Measurements from ENCODE around the gene TCF20. TPM values are rescaled to one million over a fixed set of nuclear protein-coding genes. Genes with fewer than 3 reads are reported as not detected.
A peak's percentile ranks its signal among the peaks of the same experiment; 100 is the strongest.

TCF20 gene
- total and polyA plus RNA-seq, 4 experiments from 2014 or later, result 0.72 to 93.4 (median 46.8) TPM

DNA sequence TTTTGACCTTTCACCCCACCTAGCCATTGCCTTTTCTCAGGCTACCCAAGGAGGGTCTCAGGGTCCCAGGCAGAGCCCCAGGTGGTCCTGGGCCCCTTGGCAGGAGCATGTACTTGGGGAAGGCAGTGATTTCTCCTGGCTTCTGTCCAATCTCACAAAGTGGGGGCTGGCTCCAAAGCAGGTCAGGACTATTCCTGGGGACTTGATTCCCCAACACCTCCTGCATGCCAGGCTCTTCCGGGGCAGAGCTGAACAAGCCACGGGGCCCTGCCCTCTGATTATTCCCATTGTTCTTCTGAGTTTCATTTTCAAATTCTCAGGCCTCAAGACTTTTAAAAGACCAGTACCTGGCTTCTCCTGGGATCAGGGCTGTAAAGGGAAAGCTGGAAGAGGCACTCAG lies 1.5 kb upstream of the TCF20 start:
- Histone ChIP-seq H3K27ac (ENCODE audit: low read depth, low read length) (no peak overlapping the region), H3K4me3 (ENCODE audit: low read length in 2 of 2) (no peak overlapping the region), H3K9me3 (ENCODE audit: control insufficient read depth in 1 of 2, low read length in 2 of 2) (no peaks in the 10 kb centered on the region), H3K4me1 (ENCODE audit: insufficient read depth, low read length) (peaks cover 30% of the 10 kb centered on the region), H3K27me3 (ENCODE audit: insufficient read depth, low read length) (no peaks in the 10 kb centered on the region), H3K36me3 (ENCODE audit: insufficient read depth, low read length) (no peaks in the 10 kb centered on the region)
- POLR2A ChIA-PET (ENCODE audit: partially characterized antibody), result interaction anchor here (0.8 kb wide), 1 partner anchor 12 kb away, joined by 3 read pairs; no protein-coding TSS in a partner anchor
- no peak for DNase-seq
- CTCF ChIA-PET (ENCODE audit: partially characterized antibody), result interaction anchor here (1.4 kb wide), 1 partner anchor 10 kb away, joined by 3 read pairs; no protein-coding TSS in a partner anchor
- peaks cover 18 to 30% (median 22%) of the 10 kb centered on the region in 4 donors for H3K4me1 Mint-ChIP-seq
- H3K9me3 Mint-ChIP-seq, result no peaks in the 10 kb centered on the region
- peaks cover 0 to 14% of the 10 kb centered on the region in 2 donors for H3K36me3 Mint-ChIP-seq
- H3K27me3 Mint-ChIP-seq, result no peaks in the 10 kb centered on the region
- peak overlapping the region in 6 of 8 donors; percentile 26 to 80 (median 60) for H3K4me3 Mint-ChIP-seq
- intact Hi-C loops (cut with micrococcal nuclease), result no loop called here
- peak overlapping the region in 4 of 7 donors; percentile 36 to 70 (median 58) for H3K27ac Mint-ChIP-seq

DNA sequence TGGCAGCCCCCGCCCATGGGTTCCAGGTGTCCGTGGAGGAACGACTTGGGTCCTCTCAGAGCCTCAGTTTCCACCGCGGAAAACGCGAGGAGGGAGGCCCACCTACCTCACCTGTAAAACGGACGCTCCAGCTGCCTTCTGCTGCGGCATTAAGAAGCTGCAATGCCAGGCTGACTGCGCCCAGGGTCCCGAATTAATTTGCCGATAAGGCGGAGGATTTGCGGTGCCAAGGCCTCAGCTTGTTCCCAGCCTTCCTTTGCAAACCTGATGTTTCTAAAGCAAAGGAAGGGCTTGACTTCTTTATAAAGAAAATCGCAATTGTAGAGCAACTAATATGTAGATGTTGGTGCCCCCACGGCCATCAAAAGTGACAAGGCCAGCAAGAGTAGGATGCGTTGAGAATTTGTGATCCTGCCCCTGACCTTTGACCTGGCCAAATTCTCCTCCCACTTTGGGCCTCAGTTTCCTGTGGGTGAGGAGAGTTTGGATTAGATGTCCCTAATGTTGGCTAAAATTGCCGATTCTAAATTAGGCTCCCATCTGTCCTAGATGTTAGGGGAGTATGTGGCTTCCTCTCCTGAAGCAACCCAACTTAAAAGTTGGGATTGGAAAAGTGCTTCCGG lies 849 bp upstream of the TCF20 start:
- Histone ChIP-seq H3K27ac (ENCODE audit: low read depth, low read length) (no peak overlapping the region), H3K9me3 (ENCODE audit: control insufficient read depth in 1 of 2, low read length in 2 of 2) (no peaks in the 10 kb centered on the region), H3K4me1 (ENCODE audit: insufficient read depth, low read length) (peaks cover 36% of the 10 kb centered on the region), H3K4me3 (ENCODE audit: low read length in 2 of 2) (peak overlapping the region in 1 of 2 donors; percentile 19), H3K27me3 (ENCODE audit: insufficient read depth, low read length) (no peaks in the 10 kb centered on the region), H3K36me3 (ENCODE audit: insufficient read depth, low read length) (no peaks in the 10 kb centered on the region)
- peaks cover 0 to 16% of the 10 kb centered on the region in 2 donors for H3K36me3 Mint-ChIP-seq
- H3K4me1 Mint-ChIP-seq, result peaks cover 18 to 34% (median 24%) of the 10 kb centered on the region in 4 donors
- intact Hi-C loops (cut with micrococcal nuclease), result no loop called here
- no peak for DNase-seq
- H3K27ac Mint-ChIP-seq, result peak overlapping the region; percentile 70 to 88 (median 82)
- CTCF ChIA-PET (ENCODE audit: partially characterized antibody), result no interaction called here
- no peaks in the 10 kb centered on the region for H3K9me3 Mint-ChIP-seq
- peak overlapping the region; percentile 69 to 86 (median 80) for H3K4me3 Mint-ChIP-seq
- no peaks in the 10 kb centered on the region for H3K27me3 Mint-ChIP-seq
- POLR2A ChIA-PET (ENCODE audit: partially characterized antibody), result interaction anchor here (1.0 to 1.7 kb wide), 3 partner anchors 32 to 192 kb away, joined by 3 to 5 read pairs (median 4); partner anchors contain the start of gene SMDT1

DNA sequence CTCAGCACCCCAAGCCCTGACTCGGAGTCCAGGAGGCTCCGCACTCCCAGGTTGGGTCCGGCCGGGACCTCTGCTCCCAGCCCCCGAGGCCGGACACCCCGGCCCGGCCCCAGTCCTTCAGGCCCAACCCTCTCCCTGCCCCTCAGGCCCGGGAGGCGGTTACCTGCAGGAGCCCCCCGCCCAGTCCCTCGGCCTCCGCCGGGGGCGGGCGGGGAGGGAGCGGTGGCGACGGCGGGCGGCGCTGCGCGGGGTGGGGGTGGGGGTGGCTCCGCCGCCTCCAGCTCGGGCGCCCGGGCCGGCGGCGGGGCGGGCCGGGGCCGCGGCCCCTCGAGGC lies 310 bp downstream of the TCF20 start:
- Histone ChIP-seq H3K27me3 (ENCODE audit: insufficient read depth, low read length) (no peaks in the 10 kb centered on the region), H3K9me3 (ENCODE audit: control insufficient read depth in 1 of 2, low read length in 2 of 2) (no peaks in the 10 kb centered on the region), H3K4me3 (ENCODE audit: low read length in 2 of 2) (peak overlapping the region; percentile 26 to 80), H3K36me3 (ENCODE audit: insufficient read depth, low read length) (no peaks in the 10 kb centered on the region), H3K27ac (ENCODE audit: low read depth, low read length) (peak overlapping the region; percentile 91), H3K4me1 (ENCODE audit: insufficient read depth, low read length) (peaks cover 48% of the 10 kb centered on the region)
- peak in 2 of 5 donors; percentile 40 to 48 for DNase-seq
- Mint-ChIP-seq H3K4me1 (peaks cover 28 to 46% (median 35%) of the 10 kb centered on the region in 4 donors), H3K27me3 (no peaks in the 10 kb centered on the region), H3K4me3 (peak overlapping the region; percentile 65 to 95 (median 75)), H3K27ac (peak overlapping the region in 5 of 7 donors; percentile 29 to 87 (median 37)), H3K9me3 (no peaks in the 10 kb centered on the region), H3K36me3 (peaks cover 0 to 20% of the 10 kb centered on the region in 2 donors)
- ChIA-PET CTCF (ENCODE audit: partially characterized antibody) (no interaction called here), POLR2A (ENCODE audit: partially characterized antibody) (interaction anchor here (1.0 to 1.7 kb wide), 3 partner anchors 33 to 191 kb away, joined by 3 to 5 read pairs (median 4); partner anchors contain the start of gene SMDT1)
- intact Hi-C loops (cut with micrococcal nuclease), result loop anchor here (1.0 kb wide), 1 partner anchor 99 kb away; no protein-coding TSS in a partner anchor

- POLR2A ChIA-PET (ENCODE audit: partially characterized antibody), result interaction anchor here (0.9 to 1.7 kb wide), 4 partner anchors 68 to 190 kb away, joined by 3 to 6 read pairs (median 4); partner anchors contain the start of genes NDUFA6 and SMDT1
- Histone ChIP-seq H3K4me3 (ENCODE audit: low read length in 2 of 2) (peak overlapping the region; percentile 26 to 80), H3K36me3 (ENCODE audit: insufficient read depth, low read length) (no peaks in the 10 kb centered on the region), H3K27ac (ENCODE audit: low read depth, low read length) (peak overlapping the region; percentile 91), H3K9me3 (ENCODE audit: control insufficient read depth in 1 of 2, low read length in 2 of 2) (no peaks in the 10 kb centered on the region), H3K27me3 (ENCODE audit: insufficient read depth, low read length) (no peaks in the 10 kb centered on the region), H3K4me1 (ENCODE audit: insufficient read depth, low read length) (peaks cover 53% of the 10 kb centered on the region)
- no peaks in the 10 kb centered on the region for H3K27me3 Mint-ChIP-seq
- H3K27ac Mint-ChIP-seq, result peak overlapping the region; percentile 87 to 95 (median 90)
- H3K36me3 Mint-ChIP-seq, result peaks cover 0 to 20% of the 10 kb centered on the region in 2 donors
- H3K4me3 Mint-ChIP-seq, result peak overlapping the region; percentile 88 to 95 (median 93)
- CTCF ChIA-PET (ENCODE audit: partially characterized antibody), result interaction anchor here (1.1 to 1.2 kb wide), 2 partner anchors 8 to 179 kb away, joined by 3 to 4 read pairs; partner anchors contain the start of gene NDUFA6
- peaks cover 33 to 51% (median 40%) of the 10 kb centered on the region in 4 donors for H3K4me1 Mint-ChIP-seq
- H3K9me3 Mint-ChIP-seq, result no peaks in the 10 kb centered on the region
- peak; percentile 65 to 83 (median 68) for DNase-seq
- intact Hi-C loops (cut with micrococcal nuclease), result loop anchor here (1.0 to 5.0 kb wide), 5 partner anchors 33 to 179 kb away; partner anchors contain the start of gene NDUFA6
These were observed 849 bp downstream of the TCF20 start for GRCh38 chr22:42269432-42270175.

GRCh38 chr22:42268852-42269410 lies 1.5 kb downstream of the TCF20 start:
- intact Hi-C loops (cut with micrococcal nuclease), result loop anchor here (1.0 to 5.0 kb wide), 4 partner anchors 33 to 178 kb away; partner anchors contain the start of gene NDUFA6
- H3K9me3 Mint-ChIP-seq, result no peaks in the 10 kb centered on the region
- H3K27me3 Mint-ChIP-seq, result no peaks in the 10 kb centered on the region
- Histone ChIP-seq H3K27ac (ENCODE audit: low read depth, low read length) (peak overlapping the region; percentile 91), H3K36me3 (ENCODE audit: insufficient read depth, low read length) (no peaks in the 10 kb centered on the region), H3K9me3 (ENCODE audit: control insufficient read depth in 1 of 2, low read length in 2 of 2) (no peaks in the 10 kb centered on the region), H3K4me3 (ENCODE audit: low read length in 2 of 2) (peak overlapping the region; percentile 26 to 80), H3K27me3 (ENCODE audit: insufficient read depth, low read length) (no peaks in the 10 kb centered on the region), H3K4me1 (ENCODE audit: insufficient read depth, low read length) (peaks cover 57% of the 10 kb centered on the region)
- CTCF ChIA-PET (ENCODE audit: partially characterized antibody), result interaction anchor here (1.1 to 1.2 kb wide), 2 partner anchors 9 to 178 kb away, joined by 3 to 4 read pairs; partner anchors contain the start of gene NDUFA6
- peaks cover 0 to 20% of the 10 kb centered on the region in 2 donors for H3K36me3 Mint-ChIP-seq
- H3K4me1 Mint-ChIP-seq, result peaks cover 39 to 58% (median 46%) of the 10 kb centered on the region in 4 donors
- DNase-seq, result no peak
- peak overlapping the region; percentile 88 to 95 (median 93) for H3K4me3 Mint-ChIP-seq
- POLR2A ChIA-PET (ENCODE audit: partially characterized antibody), result interaction anchor here (0.7 to 1.1 kb wide), 5 partner anchors 67 to 178 kb away, joined by 3 to 6 read pairs (median 3); partner anchors contain the start of gene NDUFA6
- H3K27ac Mint-ChIP-seq, result peak overlapping the region; percentile 87 to 95 (median 90)

DNA sequence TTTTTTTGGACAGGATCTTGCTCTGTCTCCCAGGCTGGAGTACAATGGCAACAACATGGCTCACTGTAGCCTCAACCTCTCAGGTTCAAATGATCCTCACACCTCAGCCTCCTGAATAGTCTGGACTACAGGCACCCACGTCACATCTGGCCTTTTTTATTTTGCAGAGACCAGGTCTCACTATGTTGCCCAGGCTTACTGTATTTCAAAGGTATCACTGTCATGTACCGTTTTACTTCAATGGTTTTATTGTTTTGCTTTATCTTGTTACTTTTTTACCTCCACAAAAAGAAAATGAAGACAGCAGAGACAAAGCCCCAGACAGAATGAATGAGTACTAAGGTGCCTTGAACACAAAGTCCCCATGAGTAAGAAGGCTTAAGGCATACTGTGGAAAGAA lies 5.1 kb downstream of the TCF20 start:
- DNase-seq, result no peak
- intact Hi-C loops (cut with micrococcal nuclease), result loop anchor here (5.0 kb wide), 1 partner anchor 37 kb away; no protein-coding TSS in a partner anchor
- Histone ChIP-seq H3K36me3 (ENCODE audit: insufficient read depth, low read length) (no peaks in the 10 kb centered on the region), H3K27me3 (ENCODE audit: insufficient read depth, low read length) (no peaks in the 10 kb centered on the region), H3K4me1 (ENCODE audit: insufficient read depth, low read length) (peaks cover 85% of the 10 kb centered on the region), H3K4me3 (ENCODE audit: low read length in 2 of 2) (no peak overlapping the region), H3K27ac (ENCODE audit: low read depth, low read length) (no peak overlapping the region), H3K9me3 (ENCODE audit: control insufficient read depth in 1 of 2, low read length in 2 of 2) (no peaks in the 10 kb centered on the region)
- CTCF ChIA-PET (ENCODE audit: partially characterized antibody), result interaction anchor here (2.4 kb wide), 1 partner anchor 174 kb away, joined by 6 read pairs; no protein-coding TSS in a partner anchor
- Mint-ChIP-seq H3K27ac (peak overlapping the region in 3 of 7 donors; percentile 8 to 35 (median 25)), H3K9me3 (peaks cover 0 to 2% (median 0%) of the 10 kb centered on the region in 8 donors), H3K4me3 (peak overlapping the region in 1 of 8 donors; percentile 43), H3K4me1 (peaks cover 68 to 90% (median 79%) of the 10 kb centered on the region in 4 donors), H3K27me3 (no peaks in the 10 kb centered on the region), H3K36me3 (peaks cover 0 to 20% of the 10 kb centered on the region in 2 donors)
- POLR2A ChIA-PET (ENCODE audit: partially characterized antibody), result no interaction called here
